Activated B cell treated with CpG ODN at 0.5 μM for 24 hours (primary cell): Measurements from ENCODE around the gene SMAGP. TPM values are rescaled to one million over a fixed set of nuclear protein-coding genes. Genes with fewer than 3 reads are reported as not detected.
"Not testable (repeated sequence)": the region's sequence is repeated elsewhere in the genome, so short reads cannot be mapped to it uniquely, and the experiment has no call there.

Source experiments
- ATAC-seq: fragments of 200-7000 bp; cut with Tn5 transposase; one replicate; pipeline ENCODE4 v1.10.0; 2021; ENCODE audit warnings: low read depth, mild to moderate bottlenecking, moderate library complexity
- CTCF ChIA-PET: fragments of 350-600 bp; sonication (Branson Sonifier 250); formaldehyde crosslinking; loops from one replicate; lab custom pipeline; 2021; ENCODE audit warnings: antibody characterized with exemption; lab: Charles Lee
- POLR2A ChIA-PET: fragments of 350-600 bp; sonication (Branson Sonifier 250); formaldehyde crosslinking; loops from one replicate; lab custom pipeline; 2021; ENCODE audit warnings: antibody characterized with exemption; lab: Charles Lee
- DNase-seq: peaks from one replicate; pipeline ENCODE4 v3.0.0; 2022
- H3K27ac Mint-ChIP-seq: one replicate; pipeline ENCODE4 v1.8.0; 2020; ENCODE audit warnings: mixed read lengths
- H3K27me3 Mint-ChIP-seq: one replicate; pipeline ENCODE4 v1.8.0; 2021; ENCODE audit warnings: mixed read lengths
- H3K36me3 Mint-ChIP-seq: one replicate; pipeline ENCODE4 v1.8.0; 2021; ENCODE audit warnings: low read depth, mixed read lengths
- H3K4me1 Mint-ChIP-seq: one replicate; pipeline ENCODE4 v1.8.0; 2021; ENCODE audit warnings: mixed read lengths
- H3K4me3 Mint-ChIP-seq: one replicate; pipeline ENCODE4 v1.8.0; 2020; ENCODE audit warnings: mild to moderate bottlenecking, mixed read lengths
- H3K9me3 Mint-ChIP-seq: one replicate; pipeline ENCODE4 v1.8.0; 2020; ENCODE audit warnings: mixed read lengths
- CTCF ChIP-seq: fragments of 200-600 bp; IDR thresholded peaks from one replicate; pipeline ENCODE4 v1.8.0; 2022; ENCODE audit warnings: antibody characterized with exemption, mild to moderate bottlenecking
- intact Hi-C: fragments of 100-400 bp; cut with micrococcal nuclease; formaldehyde crosslinking; loops from one replicate; pipeline ENCODE4 v1.15.1; 2024
- total RNA-seq: library from RNA; stranded (reverse); gene quantifications from 2 replicates; pipeline ENCODE4 v1.2.3, GENCODE V29; 2022

SMAGP gene
- total RNA-seq, 1 donor from 2014 or later, result 11.5 TPM

- H3K27ac Mint-ChIP-seq, result peak overlapping the region; percentile 18
- no peaks in the 10 kb centered on the region for H3K9me3 Mint-ChIP-seq
- no peak overlapping the region for H3K4me3 Mint-ChIP-seq
- intact Hi-C loops, result loop anchor here (1.0 kb wide), 1 partner anchor 33 kb away; no protein-coding TSS in a partner anchor
- peaks cover 59% of the 10 kb centered on the region for H3K36me3 Mint-ChIP-seq
- ChIA-PET POLR2A (interaction anchor here (0.7 to 1.2 kb wide), 2 partner anchors 13 to 17 kb away, joined by 3 to 5 read pairs; no protein-coding TSS in a partner anchor), CTCF (interaction anchor here (3.7 kb wide), 1 partner anchor 33 kb away, joined by 18 read pairs; no protein-coding TSS in a partner anchor)
- DNase-seq (no peak), ATAC-seq (no peak)
- no peaks in the 10 kb centered on the region for H3K27me3 Mint-ChIP-seq
- peaks cover 10% of the 10 kb centered on the region for H3K4me1 Mint-ChIP-seq
- no peak for TF ChIP-seq CTCF
Measured at GRCh38 chr12:51307655-51308593, 37.7 kb upstream of the SMAGP start.

- POLR2A ChIA-PET, result no interaction called here
Measured at GRCh38 chr12:51306507-51306906, 36.3 kb upstream of the SMAGP start.

GRCh38 chr12:51300768-51301167 lies 30.6 kb upstream of the SMAGP start:
- H3K9me3 Mint-ChIP-seq, H3K27me3 Mint-ChIP-seq, H3K4me3 Mint-ChIP-seq, intact Hi-C loops, ATAC-seq, DNase-seq, H3K4me1 Mint-ChIP-seq, CTCF ChIA-PET, H3K27ac Mint-ChIP-seq: not testable (repeated sequence)
- POLR2A ChIA-PET, result interaction anchor here (0.6 kb wide), 1 partner anchor 62 kb away, joined by 4 read pairs; no protein-coding TSS in a partner anchor
- H3K36me3 Mint-ChIP-seq, result peaks cover 69% of the 10 kb centered on the region

More at GRCh38 chr12:51306507-51306906, 36.3 kb upstream of the SMAGP start:
- Mint-ChIP-seq H3K36me3 (peaks cover 62% of the 10 kb centered on the region), H3K4me1 (peaks cover 8% of the 10 kb centered on the region), H3K9me3 (no peaks in the 10 kb centered on the region), H3K27ac (no peak overlapping the region), H3K27me3 (no peaks in the 10 kb centered on the region), H3K4me3 (no peak overlapping the region)
- no peak for DNase-seq
- intact Hi-C loops, result no loop called here
- CTCF ChIA-PET, result interaction anchor here (3.7 kb wide), 1 partner anchor 34 kb away, joined by 18 read pairs; no protein-coding TSS in a partner anchor
- no peak for TF ChIP-seq CTCF
- no peak for ATAC-seq

- ATAC-seq (no peak), DNase-seq (no peak)
- Mint-ChIP-seq H3K4me3 (no peak overlapping the region), H3K36me3 (peaks cover 60% of the 10 kb centered on the region), H3K9me3 (no peaks in the 10 kb centered on the region), H3K27ac (no peak overlapping the region), H3K27me3 (no peaks in the 10 kb centered on the region), H3K4me1 (peaks cover 18% of the 10 kb centered on the region)
- intact Hi-C loops, result no loop called here
- POLR2A ChIA-PET, result no interaction called here
- TF ChIP-seq CTCF, result no peak
- CTCF ChIA-PET, result interaction anchor here (3.1 kb wide), 1 partner anchor 45 kb away, joined by 10 read pairs; no protein-coding TSS in a partner anchor
Measured at GRCh38 chr12:51295651-51296050, 25.4 kb upstream of the SMAGP start.

- H3K4me3 Mint-ChIP-seq, ATAC-seq, intact Hi-C loops, H3K9me3 Mint-ChIP-seq, H3K27me3 Mint-ChIP-seq, DNase-seq: not testable (repeated sequence)
- peaks cover 20% of the 10 kb centered on the region for H3K4me1 Mint-ChIP-seq
- ChIA-PET POLR2A (interaction anchor here (0.6 kb wide), 1 partner anchor 93 kb away, joined by 4 read pairs; no protein-coding TSS in a partner anchor), CTCF (interaction anchor here (1.7 kb wide), 1 partner anchor 47 kb away, joined by 7 read pairs; no protein-coding TSS in a partner anchor)
- peak overlapping the region; percentile 50 for H3K27ac Mint-ChIP-seq
- peaks cover 58% of the 10 kb centered on the region for H3K36me3 Mint-ChIP-seq
Measured at GRCh38 chr12:51294097-51294496, 23.9 kb upstream of the SMAGP start.
